Fibroblast of lung (primary cell): ENCODE results near the gene MED28. TPM values are rescaled to one million over a fixed set of nuclear protein-coding genes. Genes with fewer than 3 reads are reported as not detected.
A peak's percentile ranks its signal among the peaks of the same experiment; 100 is the strongest.
"Not testable (repeated sequence)": the region's sequence is repeated elsewhere in the genome, so short reads cannot be mapped to it uniquely, and the experiment has no call there.

ENCODE experiments used
- DNase-seq, 2 donors: peaks; one replicate each; pipeline versions ENCODE4 v3.0.0 to v3.0.0-alpha.2; 2010; ENCODE audit warnings: low read depth in 2 of 2
- H2AFZ ChIP-seq: 2 replicates; pipeline ENCODE4 v1.5.1; 2012; ENCODE audit warnings: low read length, control low read depth, inconsistent platforms
- H3K27ac ChIP-seq: 2 replicates; pipeline ENCODE4 v1.5.1; 2011; ENCODE audit warnings: low read length, control low read depth; ENCODE audit not compliant: insufficient read depth
- H3K27me3 ChIP-seq: 2 replicates; pipeline ENCODE4 v1.5.1; 2011; ENCODE audit warnings: mild to moderate bottlenecking, low read length; ENCODE audit not compliant: control insufficient read depth, insufficient read depth
- H3K36me3 ChIP-seq: 2 replicates; pipeline ENCODE4 v1.5.1; 2011; ENCODE audit warnings: low read length; ENCODE audit not compliant: control insufficient read depth, insufficient read depth
- H3K4me1 ChIP-seq: 2 replicates; pipeline ENCODE4 v1.5.1; 2011; ENCODE audit warnings: low read length; ENCODE audit not compliant: control insufficient read depth, insufficient read depth; ENCODE audit errors: extremely low read depth
- H3K4me2 ChIP-seq: 2 replicates; pipeline ENCODE4 v1.5.1; 2011; ENCODE audit warnings: low read length, control low read depth; ENCODE audit not compliant: insufficient read depth; ENCODE audit errors: extremely low read depth
- H3K4me3 ChIP-seq, 4 experiments: fragments of 200-600 bp in 1 of 4; sonication (generic) in 1 of 4; replicated peaks in 1 of 4; 2 replicates each; pipeline ENCODE4 v1.5.1; 2011 to 2016; ENCODE audit warnings: low read length in 4 of 4, low read depth in 3 of 4, mild to moderate bottlenecking in 3 of 4, control low read depth in 2 of 4, inconsistent platforms in 1 of 4, mixed read lengths in 1 of 4; ENCODE audit not compliant: insufficient read depth in 1 of 4; ENCODE audit errors: control extremely low read depth in 1 of 4
- H3K79me2 ChIP-seq: 2 replicates; pipeline ENCODE4 v1.5.1; 2012; ENCODE audit warnings: mild to moderate bottlenecking, low read length, inconsistent platforms; ENCODE audit not compliant: control insufficient read depth, insufficient read depth
- H3K9ac ChIP-seq: 2 replicates; pipeline ENCODE4 v1.5.1; 2011; ENCODE audit warnings: mild to moderate bottlenecking, low read length, control low read depth; ENCODE audit not compliant: insufficient read depth
- H3K9me3 ChIP-seq: 2 replicates; pipeline ENCODE4 v1.5.1; 2012; ENCODE audit warnings: low read depth, low read length; ENCODE audit not compliant: control insufficient read depth, insufficient read depth
- H4K20me1 ChIP-seq: 2 replicates; pipeline ENCODE4 v1.5.1; 2011; ENCODE audit warnings: low read length; ENCODE audit not compliant: control insufficient read depth, insufficient read depth; ENCODE audit errors: extremely low read depth
- CTCF ChIP-seq, 2 donors: IDR thresholded peaks in 1 of 2; conservative IDR thresholded peaks in 1 of 2; 1 replicate in 1 of 2; 2 replicates in 1 of 2; pipeline ENCODE4 v1.5.1; 2011 to 2012; ENCODE audit warnings: low read length in 2 of 2, control low read depth in 1 of 2, inconsistent platforms in 1 of 2, low read depth in 1 of 2, mild to moderate bottlenecking in 1 of 2
- EZH2 ChIP-seq: IDR thresholded peaks from 2 replicates; pipeline ENCODE4 v1.5.1; 2012; ENCODE audit warnings: low read length, control low read depth, mild to moderate bottlenecking; ENCODE audit errors: missing control alignments
- polyA plus RNA-seq, 2 donors: library from polyadenylated mRNA; depleted of rRNA in 1 of 2; stranded (reverse) in 1 of 2; unstranded in 1 of 2; fragments of >200 nt; gene quantifications; 2 replicates each; pipeline ENCODE4 v1.2.1, GENCODE V29; 2011 to 2012; ENCODE audit warnings: missing spikeins in 1 of 2
- total RNA-seq: library from RNA; depleted of rRNA; stranded (reverse); fragments of >200 nt; gene quantifications from 2 replicates; pipeline ENCODE4 v1.2.1, GENCODE V29; 2014

MED28 gene
- total and polyA plus RNA-seq, 2 donors (not counting 1 experiment from before 2014, with no cell fraction given) = 16.8 to 20.1 TPM

GRCh38 chr4:17574206-17574605 lies 40.2 kb upstream of the MED28 start:
- no peaks in the 10 kb centered on the region for H3K36me3 ChIP-seq
- TF ChIP-seq EZH2 (no peak), CTCF (conservative IDR thresholded peaks at IDR 0.05 in 1 of 2, IDR thresholded peaks at IDR 0.05 in 1 of 2; ENCODE audit: low read depth in 1 of 2, low read length in 2 of 2) (no peak)
- H4K20me1 ChIP-seq = no peaks in the 10 kb centered on the region
- no peak overlapping the region for H3K9ac ChIP-seq
- no peaks in the 10 kb centered on the region for H3K27me3 ChIP-seq
- no peaks in the 10 kb centered on the region for H3K9me3 ChIP-seq
- DNase-seq = no peak
- no peak overlapping the region for H3K4me3 ChIP-seq
- H3K4me2 ChIP-seq = no peak overlapping the region
- no peak overlapping the region for H2AFZ ChIP-seq
- H3K79me2 ChIP-seq = peaks cover 11% of the 10 kb centered on the region
- H3K27ac ChIP-seq = no peak overlapping the region
- H3K4me1 ChIP-seq = peaks cover 2% of the 10 kb centered on the region

DNA sequence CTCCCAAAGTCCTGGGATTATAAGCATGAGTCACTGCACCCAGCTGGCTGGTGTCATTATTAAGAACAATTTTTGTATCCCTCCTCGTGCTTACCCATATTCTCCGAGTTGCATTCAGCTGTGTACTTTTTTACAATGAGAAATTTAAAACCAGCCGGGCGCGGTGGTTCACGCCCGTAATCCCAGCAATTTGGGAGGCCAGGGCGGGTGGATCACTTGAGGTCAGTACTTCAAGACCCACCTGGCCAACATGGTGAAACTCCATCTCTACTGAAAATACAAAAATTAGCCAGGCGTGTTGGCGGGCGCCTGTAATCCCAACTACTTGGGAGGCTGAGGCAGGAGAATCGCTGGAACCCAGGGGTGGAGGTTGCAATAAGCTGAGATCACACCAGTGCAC lies 39.3 kb upstream of the MED28 start:
- not testable (repeated sequence) for H2AFZ ChIP-seq, H3K4me2 ChIP-seq, H3K36me3 ChIP-seq, H3K27me3 ChIP-seq, DNase-seq, H3K4me1 ChIP-seq, H4K20me1 ChIP-seq, H3K27ac ChIP-seq, H3K9ac ChIP-seq, H3K4me3 ChIP-seq, H3K9me3 ChIP-seq
- H3K79me2 ChIP-seq = peaks cover 12% of the 10 kb centered on the region

GRCh38 chr4:17576932-17577664 lies 37.3 kb upstream of the MED28 start, which contains the start of gene LAP3:
Gene LAP3 (plus strand): TSS chr4:17577198. CDS start chr4:17577466, 268 bp downstream.
- H3K79me2 ChIP-seq = peaks cover 12% of the 10 kb centered on the region
- peak within 1 kb of the TSS; percentile 88 for H3K27ac ChIP-seq
- H3K9me3 ChIP-seq = no peaks in the 10 kb centered on the region

More at GRCh38 chr4:17576932-17577664, 37.3 kb upstream of the MED28 start, which contains the start of gene LAP3:
- no peaks in the 10 kb centered on the region for H4K20me1 ChIP-seq
- no peaks in the 10 kb centered on the region for H3K27me3 ChIP-seq
- peak within 1 kb of the TSS; percentile 75 for H2AFZ ChIP-seq
- peaks cover 2% of the 10 kb centered on the region for H3K36me3 ChIP-seq
- peak within 1 kb of the TSS; percentile 83 for H3K9ac ChIP-seq
- H3K4me3 ChIP-seq = peak within 1 kb of the TSS; percentile 77 to 95 (median 90)
- peaks cover 2% of the 10 kb centered on the region for H3K4me1 ChIP-seq
- H3K4me2 ChIP-seq = peak within 1 kb of the TSS; percentile 99
- no peak for TF ChIP-seq CTCF (conservative IDR thresholded peaks at IDR 0.05 in 1 of 2, IDR thresholded peaks at IDR 0.05 in 1 of 2; ENCODE audit: low read depth in 1 of 2, low read length in 2 of 2)
- TF ChIP-seq EZH2 = no peak
- peak; percentile 95 for DNase-seq
